Measurements from ENCODE around the gene NCAM1. TPM values are rescaled to one million over a fixed set of nuclear protein-coding genes. Genes with fewer than 3 reads are reported as not detected.

Gene NCAM1
- total and polyA plus RNA-seq, 12 donors, result 38.7 to 181 (median 111) TPM

DNA sequence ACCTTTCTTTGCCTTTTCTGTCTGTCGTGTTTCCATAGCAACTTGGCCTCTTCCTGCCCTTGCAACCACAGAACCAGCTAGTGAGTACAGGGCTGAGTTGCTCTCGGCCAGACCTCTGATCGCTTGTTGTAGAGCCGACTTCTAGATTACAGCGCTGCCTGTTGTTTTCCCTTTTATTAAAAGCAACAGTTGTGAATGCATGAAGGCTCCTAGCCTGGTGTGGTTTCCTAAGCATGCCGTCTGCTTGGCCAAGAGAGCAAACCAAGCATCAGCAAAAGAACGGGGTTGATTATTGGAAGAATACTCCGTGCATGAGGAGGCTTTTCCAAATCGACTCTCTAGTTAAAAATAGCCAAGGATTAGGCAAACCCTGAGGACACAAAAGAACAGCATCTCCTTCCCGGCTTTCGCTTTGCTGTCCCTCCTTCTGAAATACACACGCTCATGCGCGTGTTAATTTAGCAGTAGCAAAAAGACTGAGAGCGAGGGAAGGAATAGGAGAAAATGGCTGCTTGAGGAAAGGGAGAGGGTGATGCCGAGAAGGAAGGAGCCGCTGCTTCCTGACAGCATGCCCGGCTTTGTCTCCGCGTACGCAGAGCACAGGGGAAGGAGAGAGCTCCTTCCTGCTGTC is 281.7 kb downstream of the NCAM1 start:
- Histone ChIP-seq H3K36me3 (replicated peaks in 1 of 2) (peaks cover 0 to 3% of the 10 kb centered on the region in 2 donors), H3K27me3 (no peaks in the 10 kb centered on the region), H3K9me3 (replicated peaks in 1 of 3) (no peaks in the 10 kb centered on the region), H3K4me3 (no peak overlapping the region), H3K4me1 (replicated peaks in 1 of 2) (peaks cover 0 to 4% of the 10 kb centered on the region in 2 donors), H3K27ac (peak overlapping the region in 1 of 5 donors; percentile 59)
- WGBS, 4 donors, result 53 to 66% (median 57%) methylated on average over 21 of the region's 21 CpGs
- TF ChIP-seq POLR2A (IDR thresholded peaks at IDR 0.05), result no peak
- no peak for TF ChIP-seq CTCF (IDR thresholded peaks at IDR 0.05)
- intact Hi-C loops (cut with DNase I), result no loop called here
- DNase-seq, result peak in 1 of 7 donors; percentile 70

- H3K4me3 ChIP-seq, result no peak overlapping the region
- peak overlapping the region in 1 of 5 donors; percentile 59 for H3K27ac ChIP-seq
- H3K4me1 ChIP-seq (replicated peaks in 1 of 2), result peaks cover 0 to 4% of the 10 kb centered on the region in 2 donors
These were observed 282.5 kb downstream of the NCAM1 start for GRCh38 chr11:113243696-113244095.

DNA sequence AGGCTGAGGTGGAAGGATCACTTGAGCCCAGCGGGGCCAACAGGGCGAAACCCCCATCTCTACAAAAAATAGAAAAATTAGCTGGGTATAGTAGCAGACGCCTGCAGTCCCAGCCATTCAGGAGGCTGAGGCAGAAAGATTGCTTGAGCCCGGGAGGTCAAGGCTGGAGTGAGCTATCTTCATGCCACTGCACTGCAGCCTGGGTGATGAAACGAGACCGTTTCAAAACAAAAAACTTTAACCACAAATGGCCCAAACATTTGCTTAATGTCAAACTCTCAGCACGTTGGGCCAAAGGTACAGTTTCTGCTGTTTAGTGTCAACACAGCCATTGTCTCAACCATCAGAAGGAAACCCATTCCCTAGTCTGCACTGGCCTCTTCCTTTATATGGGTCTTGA is 284.0 kb downstream of the NCAM1 start:
- TF ChIP-seq POLR2A (IDR thresholded peaks at IDR 0.05) (no peak), CTCF (IDR thresholded peaks at IDR 0.05) (no peak)
- no peaks in the 10 kb centered on the region for H3K27me3 ChIP-seq
- peaks cover 0 to 4% of the 10 kb centered on the region in 2 donors for H3K4me1 ChIP-seq (replicated peaks in 1 of 2)
- H3K36me3 ChIP-seq (replicated peaks in 1 of 2), result no peaks in the 10 kb centered on the region
- no peak overlapping the region for H3K27ac ChIP-seq
- H3K9me3 ChIP-seq (replicated peaks in 1 of 3), result no peaks in the 10 kb centered on the region
- 65 to 85% (median 75%) methylated on average over 7 of the region's 7 CpGs for WGBS, 4 donors
- DNase-seq, result peak in 1 of 7 donors; percentile 20
- intact Hi-C loops (cut with DNase I), result no loop called here
- H3K4me3 ChIP-seq, result no peak overlapping the region

More at GRCh38 chr11:113243696-113244095, 282.5 kb downstream of the NCAM1 start:
- Histone ChIP-seq H3K36me3 (replicated peaks in 1 of 2) (peaks cover 0 to 3% of the 10 kb centered on the region in 2 donors), H3K27me3 (no peaks in the 10 kb centered on the region), H3K9me3 (replicated peaks in 1 of 3) (no peaks in the 10 kb centered on the region)
- TF ChIP-seq CTCF (IDR thresholded peaks at IDR 0.05) (no peak), POLR2A (IDR thresholded peaks at IDR 0.05) (no peak)
- DNase-seq, result no peak
- intact Hi-C loops (cut with DNase I), result no loop called here
- WGBS, 4 donors, result 87 to 94% (median 93%) methylated on average over 5 of the region's 5 CpGs

DNA sequence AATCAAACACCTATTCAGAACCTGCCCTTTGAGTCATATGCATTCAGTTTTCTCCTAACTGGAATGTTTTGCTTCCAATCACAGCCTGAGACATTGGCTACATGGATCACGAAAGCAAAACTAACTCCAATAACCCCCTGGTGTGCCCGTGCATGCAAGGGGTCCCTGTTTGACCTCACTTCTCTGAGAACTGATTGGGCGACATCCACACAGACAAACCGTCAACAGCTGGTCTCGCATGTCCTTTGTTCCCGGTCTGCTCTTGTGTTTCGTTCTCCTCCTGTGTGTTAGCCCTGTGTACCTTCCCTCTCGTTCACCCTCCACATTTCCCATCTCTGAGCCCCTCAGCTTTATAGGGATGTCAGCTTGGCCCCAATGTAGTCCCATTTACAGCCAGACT is 286.0 kb downstream of the NCAM1 start:
- H3K36me3 ChIP-seq (replicated peaks in 1 of 2), result no peaks in the 10 kb centered on the region
- 84 to 88% (median 86%) methylated on average over 8 of the region's 8 CpGs for WGBS, 4 donors
- TF ChIP-seq CTCF (IDR thresholded peaks at IDR 0.05) (no peak), POLR2A (IDR thresholded peaks at IDR 0.05) (no peak)
- DNase-seq, result no peak
- H3K27me3 ChIP-seq, result no peaks in the 10 kb centered on the region
- H3K4me3 ChIP-seq, result no peak overlapping the region
- intact Hi-C loops (cut with DNase I), result no loop called here
- no peak overlapping the region for H3K27ac ChIP-seq
- no peaks in the 10 kb centered on the region for H3K9me3 ChIP-seq (replicated peaks in 1 of 3)
- H3K4me1 ChIP-seq (replicated peaks in 1 of 2), result peaks cover 0 to 4% of the 10 kb centered on the region in 2 donors
